Neural progenitor cell (in vitro differentiated cells): ENCODE results near the gene STON2. TPM values are rescaled to one million over a fixed set of nuclear protein-coding genes. Genes with fewer than 3 reads are reported as not detected.

Source experiments
- DNase-seq: peaks from one replicate; pipeline ENCODE4 v3.0.0-alpha.2; 2016; ENCODE audit warnings: low spot score
- H2AFZ ChIP-seq: fragments of 200-600 bp; sonication (generic); replicated peaks from 2 replicates; pipeline ENCODE4 v1.6.1; 2016; ENCODE audit warnings: antibody characterized with exemption
- H3F3A ChIP-seq: fragments of 200-600 bp; sonication (generic); 2 replicates; pipeline ENCODE4 v1.6.1; 2016; ENCODE audit warnings: antibody characterized with exemption, low read depth
- H3K27ac ChIP-seq: fragments of 200-600 bp; sonication (generic); 2 replicates; pipeline ENCODE4 v1.5.1; 2016; ENCODE audit warnings: mild to moderate bottlenecking
- H3K27me3 ChIP-seq: fragments of 200-600 bp; sonication (generic); 2 replicates; pipeline ENCODE4 v1.6.1; 2016; ENCODE audit warnings: mild to moderate bottlenecking, moderate library complexity
- H3K36me3 ChIP-seq: fragments of 200-600 bp; sonication (generic); 2 replicates; pipeline ENCODE4 v1.5.1; 2016
- H3K4me1 ChIP-seq: fragments of 200-600 bp; sonication (generic); 2 replicates; pipeline ENCODE4 v1.6.1; 2016; ENCODE audit warnings: mixed run types
- H3K4me2 ChIP-seq: fragments of 200-600 bp; sonication (generic); 2 replicates; pipeline ENCODE4 v1.6.1; 2016
- H3K4me3 ChIP-seq: fragments of 200-600 bp; sonication (generic); 2 replicates; pipeline ENCODE4 v1.5.1; 2016
- H3K79me2 ChIP-seq: fragments of 200-600 bp; sonication (generic); 2 replicates; pipeline ENCODE4 v1.6.1; 2016; ENCODE audit warnings: low read depth
- H3K9ac ChIP-seq: fragments of 200-600 bp; sonication (generic); 2 replicates; pipeline ENCODE4 v1.6.1; 2016
- H3K9me3 ChIP-seq: fragments of 200-600 bp; sonication (generic); 2 replicates; pipeline ENCODE4 v1.5.1; 2016; ENCODE audit warnings: low read depth
- H4K20me1 ChIP-seq: fragments of 200-600 bp; sonication (generic); 2 replicates; pipeline ENCODE4 v1.6.1; 2016; ENCODE audit warnings: low read depth
- H3K27ac Mint-ChIP-seq: 3 replicates; pipeline ENCODE4 v1.8.0; 2021; ENCODE audit warnings: mixed read lengths
- H3K27me3 Mint-ChIP-seq: 2 replicates; pipeline ENCODE4 v1.8.0; 2022; ENCODE audit warnings: low read depth, mild to moderate bottlenecking, inconsistent platforms, moderate library complexity, mixed read lengths; ENCODE audit not compliant: insufficient read depth
- H3K36me3 Mint-ChIP-seq: 3 replicates; pipeline ENCODE4 v1.8.0; 2021; ENCODE audit warnings: mixed read lengths
- H3K4me1 Mint-ChIP-seq: 3 replicates; pipeline ENCODE4 v1.8.0; 2021; ENCODE audit warnings: mixed read lengths
- H3K4me3 Mint-ChIP-seq: 3 replicates; pipeline ENCODE4 v1.8.0; 2021; ENCODE audit warnings: mild to moderate bottlenecking, moderate library complexity, mixed read lengths
- H3K9me3 Mint-ChIP-seq: 3 replicates; pipeline ENCODE4 v1.8.0; 2020; ENCODE audit warnings: mixed read lengths
- EZH2 ChIP-seq: fragments of 200-600 bp; sonication (generic); IDR thresholded peaks from 2 replicates; pipeline ENCODE4 v1.6.1; 2017; ENCODE audit warnings: antibody characterized with exemption, mild to moderate bottlenecking, moderate library complexity
- EZH2phosphoT487 ChIP-seq: fragments of 200-600 bp; sonication (generic); IDR thresholded peaks from 2 replicates; pipeline ENCODE4 v1.6.1; 2017; ENCODE audit warnings: antibody characterized with exemption
- total RNA-seq: library from RNA; depleted of rRNA; stranded (reverse); fragments of >200 nt; gene quantifications from 2 replicates; pipeline ENCODE4 v1.2.3, GENCODE V29; 2015; ENCODE audit warnings: low replicate concordance
- TF ChIP-seq, protein P1 (sequence below): fragments of 200-600 bp; sonication (generic); IDR thresholded peaks from 2 replicates; pipeline ENCODE4 v1.5.1; 2017; ENCODE audit warnings: antibody characterized with exemption, mild to moderate bottlenecking

Gene STON2, protein sequence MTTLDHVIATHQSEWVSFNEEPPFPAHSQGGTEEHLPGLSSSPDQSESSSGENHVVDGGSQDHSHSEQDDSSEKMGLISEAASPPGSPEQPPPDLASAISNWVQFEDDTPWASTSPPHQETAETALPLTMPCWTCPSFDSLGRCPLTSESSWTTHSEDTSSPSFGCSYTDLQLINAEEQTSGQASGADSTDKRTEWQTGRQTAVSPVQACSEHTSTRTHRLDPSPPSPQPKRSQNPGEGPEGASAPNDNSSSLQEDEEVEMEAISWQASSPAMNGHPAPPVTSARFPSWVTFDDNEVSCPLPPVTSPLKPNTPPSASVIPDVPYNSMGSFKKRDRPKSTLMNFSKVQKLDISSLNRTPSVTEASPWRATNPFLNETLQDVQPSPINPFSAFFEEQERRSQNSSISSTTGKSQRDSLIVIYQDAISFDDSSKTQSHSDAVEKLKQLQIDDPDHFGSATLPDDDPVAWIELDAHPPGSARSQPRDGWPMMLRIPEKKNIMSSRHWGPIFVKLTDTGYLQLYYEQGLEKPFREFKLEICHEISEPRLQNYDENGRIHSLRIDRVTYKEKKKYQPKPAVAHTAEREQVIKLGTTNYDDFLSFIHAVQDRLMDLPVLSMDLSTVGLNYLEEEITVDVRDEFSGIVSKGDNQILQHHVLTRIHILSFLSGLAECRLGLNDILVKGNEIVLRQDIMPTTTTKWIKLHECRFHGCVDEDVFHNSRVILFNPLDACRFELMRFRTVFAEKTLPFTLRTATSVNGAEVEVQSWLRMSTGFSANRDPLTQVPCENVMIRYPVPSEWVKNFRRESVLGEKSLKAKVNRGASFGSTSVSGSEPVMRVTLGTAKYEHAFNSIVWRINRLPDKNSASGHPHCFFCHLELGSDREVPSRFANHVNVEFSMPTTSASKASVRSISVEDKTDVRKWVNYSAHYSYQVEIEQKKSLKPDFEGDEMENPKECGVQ
- 25.0 and 31.1 TPM in 2 replicates for total RNA-seq

- no peak within 1 kb of the TSS for H3K27ac ChIP-seq
- peak within 1 kb of the TSS; percentile 15 for H3K4me2 ChIP-seq
- TF ChIP-seq EZH2phosphoT487 (no peak), EZH2 (no peak)
- TF ChIP-seq, protein P1, sequence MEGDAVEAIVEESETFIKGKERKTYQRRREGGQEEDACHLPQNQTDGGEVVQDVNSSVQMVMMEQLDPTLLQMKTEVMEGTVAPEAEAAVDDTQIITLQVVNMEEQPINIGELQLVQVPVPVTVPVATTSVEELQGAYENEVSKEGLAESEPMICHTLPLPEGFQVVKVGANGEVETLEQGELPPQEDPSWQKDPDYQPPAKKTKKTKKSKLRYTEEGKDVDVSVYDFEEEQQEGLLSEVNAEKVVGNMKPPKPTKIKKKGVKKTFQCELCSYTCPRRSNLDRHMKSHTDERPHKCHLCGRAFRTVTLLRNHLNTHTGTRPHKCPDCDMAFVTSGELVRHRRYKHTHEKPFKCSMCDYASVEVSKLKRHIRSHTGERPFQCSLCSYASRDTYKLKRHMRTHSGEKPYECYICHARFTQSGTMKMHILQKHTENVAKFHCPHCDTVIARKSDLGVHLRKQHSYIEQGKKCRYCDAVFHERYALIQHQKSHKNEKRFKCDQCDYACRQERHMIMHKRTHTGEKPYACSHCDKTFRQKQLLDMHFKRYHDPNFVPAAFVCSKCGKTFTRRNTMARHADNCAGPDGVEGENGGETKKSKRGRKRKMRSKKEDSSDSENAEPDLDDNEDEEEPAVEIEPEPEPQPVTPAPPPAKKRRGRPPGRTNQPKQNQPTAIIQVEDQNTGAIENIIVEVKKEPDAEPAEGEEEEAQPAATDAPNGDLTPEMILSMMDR = no peak
- no peaks in the 10 kb centered on the region for H4K20me1 ChIP-seq
- H3K79me2 ChIP-seq = no peaks in the 10 kb centered on the region
- no peaks in the 10 kb centered on the region for H3K9me3 ChIP-seq
- H3K36me3 ChIP-seq = no peaks in the 10 kb centered on the region
- no peak within 1 kb of the TSS for H3K4me3 ChIP-seq
- no peaks in the 10 kb centered on the region for H3F3A ChIP-seq
- H2AFZ ChIP-seq = no peak within 1 kb of the TSS
- peaks cover 29% of the 10 kb centered on the region for H3K36me3 Mint-ChIP-seq
- H3K27me3 Mint-ChIP-seq = peaks cover 2% of the 10 kb centered on the region
- H3K4me1 Mint-ChIP-seq = peaks cover 13% of the 10 kb centered on the region
- H3K9me3 Mint-ChIP-seq = peaks cover 3% of the 10 kb centered on the region
- no peak within 1 kb of the TSS for H3K27ac Mint-ChIP-seq
- DNase-seq = no peak
- H3K27me3 ChIP-seq = no peaks in the 10 kb centered on the region
- no peak within 1 kb of the TSS for H3K4me3 Mint-ChIP-seq
- H3K9ac ChIP-seq = no peak within 1 kb of the TSS
- H3K4me1 ChIP-seq = peaks cover 7% of the 10 kb centered on the region
Observed at GRCh38 chr14:81400202-81400678, at the start of gene STON2. STON2 (minus strand) TSS chr14:81400324; CDS start chr14:81398382, 1,942 bp downstream.

DNA sequence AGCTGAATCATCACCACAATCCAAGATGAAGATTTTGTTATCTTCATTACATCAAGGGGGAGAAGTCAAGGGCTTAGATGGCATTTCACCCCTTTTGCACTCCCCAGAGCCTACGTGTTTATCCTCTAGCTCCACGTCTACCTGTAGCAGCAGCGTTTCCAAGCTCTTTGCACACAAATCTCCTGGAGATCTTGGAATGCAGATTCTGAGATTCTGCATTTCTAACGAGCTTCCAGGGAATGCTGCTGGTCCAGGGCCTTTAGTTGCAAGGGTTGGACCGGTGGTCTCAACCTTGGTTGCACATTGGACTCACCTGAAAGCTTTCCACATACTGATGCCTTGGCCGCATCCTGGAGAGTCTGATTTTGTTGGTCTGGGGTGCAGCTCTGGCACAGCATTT is 49.5 kb upstream of the STON2 start:
- H3K9ac ChIP-seq = no peak overlapping the region
- H3K4me1 Mint-ChIP-seq = peaks cover 34% of the 10 kb centered on the region
- H3K4me3 ChIP-seq = no peak overlapping the region
- no peaks in the 10 kb centered on the region for H3F3A ChIP-seq
- H3K27ac ChIP-seq = no peak overlapping the region
- peaks cover 21% of the 10 kb centered on the region for H3K4me1 ChIP-seq
- H3K36me3 Mint-ChIP-seq = peaks cover 1% of the 10 kb centered on the region
- H3K27ac Mint-ChIP-seq = no peak overlapping the region
- no peaks in the 10 kb centered on the region for H3K36me3 ChIP-seq
- no peak for DNase-seq
- TF ChIP-seq EZH2 (no peak), EZH2phosphoT487 (no peak)
- TF ChIP-seq, protein P1 = no peak
- H3K27me3 ChIP-seq = no peaks in the 10 kb centered on the region
- no peaks in the 10 kb centered on the region for H3K9me3 Mint-ChIP-seq
- peaks cover 12% of the 10 kb centered on the region for H3K27me3 Mint-ChIP-seq
- H3K4me3 Mint-ChIP-seq = no peak overlapping the region
- H2AFZ ChIP-seq = no peak overlapping the region
- H3K79me2 ChIP-seq = no peaks in the 10 kb centered on the region
- H4K20me1 ChIP-seq = no peaks in the 10 kb centered on the region
- peak overlapping the region; percentile 14 for H3K4me2 ChIP-seq
- no peaks in the 10 kb centered on the region for H3K9me3 ChIP-seq

GRCh38 chr14:81449114-81449513 is 49.0 kb upstream of the STON2 start:
- H3K27me3 ChIP-seq = no peaks in the 10 kb centered on the region
- no peaks in the 10 kb centered on the region for H4K20me1 ChIP-seq
- peaks cover 2% of the 10 kb centered on the region for H3K36me3 Mint-ChIP-seq
- H3K4me1 Mint-ChIP-seq = peaks cover 34% of the 10 kb centered on the region
- no peaks in the 10 kb centered on the region for H3K36me3 ChIP-seq
- no peak for DNase-seq
- TF ChIP-seq EZH2 (no peak), EZH2phosphoT487 (no peak)
- TF ChIP-seq, protein P1 = no peak
- peaks cover 21% of the 10 kb centered on the region for H3K4me1 ChIP-seq
- no peak overlapping the region for H3K4me3 Mint-ChIP-seq
- no peak overlapping the region for H3K9ac ChIP-seq
- H3K27me3 Mint-ChIP-seq = peaks cover 12% of the 10 kb centered on the region
- H3K4me2 ChIP-seq = peak overlapping the region; percentile 14
- no peaks in the 10 kb centered on the region for H3K9me3 ChIP-seq
- H3K79me2 ChIP-seq = no peaks in the 10 kb centered on the region
- peak overlapping the region; percentile 74 for H3K27ac Mint-ChIP-seq
- H3K4me3 ChIP-seq = no peak overlapping the region
- H3F3A ChIP-seq = no peaks in the 10 kb centered on the region
- no peak overlapping the region for H3K27ac ChIP-seq
- H2AFZ ChIP-seq = peak overlapping the region; percentile 41
- peaks cover under 1% of the 10 kb centered on the region for H3K9me3 Mint-ChIP-seq
